Measurements from ENCODE around the gene WNT11. TPM values are rescaled to one million over a fixed set of nuclear protein-coding genes. Genes with fewer than 3 reads are reported as not detected.

The WNT11 gene
- total RNA-seq, 1 experiment from 2014 or later: not detected

DNA sequence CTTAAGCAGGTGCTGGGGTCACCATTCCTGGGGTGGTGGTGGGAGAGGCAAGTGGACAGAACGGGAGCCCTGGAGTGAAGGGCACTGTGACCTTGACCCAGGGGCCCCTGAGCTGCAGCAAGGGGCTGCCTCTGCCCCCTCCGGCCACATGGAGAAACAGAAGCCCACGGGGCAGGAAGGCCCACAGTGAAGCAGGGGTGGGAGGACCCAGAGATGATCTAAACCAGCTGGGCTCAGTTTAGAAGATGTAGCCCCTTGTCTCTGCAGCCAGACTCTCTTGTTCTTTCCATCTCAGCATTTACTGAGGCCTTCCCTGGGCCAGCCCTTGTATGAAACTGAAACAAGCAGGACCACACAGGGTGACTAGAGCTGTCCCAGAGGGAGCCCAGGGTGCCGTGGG is 30.5 kb downstream of the WNT11 start:
- BruUV-seq (replicated peaks): no TSS peak
- no peak overlapping the region for H3K27ac Mint-ChIP-seq (ENCODE audit: low read depth, unreplicated experiment)
- intact Hi-C loops (cut with micrococcal nuclease): no loop called here
- no peaks in the 10 kb centered on the region for H3K27me3 Mint-ChIP-seq (ENCODE audit: insufficient read depth, unreplicated experiment)
- no peak overlapping the region for H3K4me3 Mint-ChIP-seq (ENCODE audit: unreplicated experiment)
- H3K9me3 Mint-ChIP-seq (ENCODE audit: unreplicated experiment): no peaks in the 10 kb centered on the region
- TF ChIP-seq, protein P1, sequence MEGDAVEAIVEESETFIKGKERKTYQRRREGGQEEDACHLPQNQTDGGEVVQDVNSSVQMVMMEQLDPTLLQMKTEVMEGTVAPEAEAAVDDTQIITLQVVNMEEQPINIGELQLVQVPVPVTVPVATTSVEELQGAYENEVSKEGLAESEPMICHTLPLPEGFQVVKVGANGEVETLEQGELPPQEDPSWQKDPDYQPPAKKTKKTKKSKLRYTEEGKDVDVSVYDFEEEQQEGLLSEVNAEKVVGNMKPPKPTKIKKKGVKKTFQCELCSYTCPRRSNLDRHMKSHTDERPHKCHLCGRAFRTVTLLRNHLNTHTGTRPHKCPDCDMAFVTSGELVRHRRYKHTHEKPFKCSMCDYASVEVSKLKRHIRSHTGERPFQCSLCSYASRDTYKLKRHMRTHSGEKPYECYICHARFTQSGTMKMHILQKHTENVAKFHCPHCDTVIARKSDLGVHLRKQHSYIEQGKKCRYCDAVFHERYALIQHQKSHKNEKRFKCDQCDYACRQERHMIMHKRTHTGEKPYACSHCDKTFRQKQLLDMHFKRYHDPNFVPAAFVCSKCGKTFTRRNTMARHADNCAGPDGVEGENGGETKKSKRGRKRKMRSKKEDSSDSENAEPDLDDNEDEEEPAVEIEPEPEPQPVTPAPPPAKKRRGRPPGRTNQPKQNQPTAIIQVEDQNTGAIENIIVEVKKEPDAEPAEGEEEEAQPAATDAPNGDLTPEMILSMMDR (IDR thresholded peaks at IDR 0.05; ENCODE audit: unreplicated experiment): no peak
- H3K4me1 Mint-ChIP-seq (ENCODE audit: insufficient read depth, unreplicated experiment): no peaks in the 10 kb centered on the region
- ChIA-PET POLR2A (no interaction called here), CTCF (no interaction called here)
- no peaks in the 10 kb centered on the region for H3K36me3 Mint-ChIP-seq (ENCODE audit: insufficient read depth, unreplicated experiment)
- no peak for DNase-seq (ENCODE audit: unreplicated experiment)

DNA sequence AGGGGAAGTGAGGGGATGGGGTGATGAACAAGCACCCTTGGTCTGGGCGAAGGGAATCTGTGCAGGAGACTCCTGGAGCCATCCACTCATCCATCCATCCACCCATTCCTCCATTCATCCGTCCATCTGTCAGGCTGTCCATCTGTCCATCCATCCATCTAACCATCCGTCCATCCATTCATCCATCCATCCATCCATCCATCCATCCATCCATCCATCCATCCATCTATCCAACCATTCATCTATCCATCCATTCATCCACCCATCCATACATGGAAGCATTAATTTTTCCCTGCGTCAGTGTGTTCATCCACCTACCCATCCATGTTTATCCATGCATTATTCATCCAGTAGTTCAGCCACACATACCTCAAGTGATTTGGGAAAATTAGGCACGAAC is 32.0 kb downstream of the WNT11 start:
- no peaks in the 10 kb centered on the region for H3K27me3 Mint-ChIP-seq (ENCODE audit: insufficient read depth, unreplicated experiment)
- no peak overlapping the region for H3K27ac Mint-ChIP-seq (ENCODE audit: low read depth, unreplicated experiment)
- intact Hi-C loops (cut with micrococcal nuclease): no loop called here
- BruUV-seq (replicated peaks): no TSS peak
- H3K9me3 Mint-ChIP-seq (ENCODE audit: unreplicated experiment): no peaks in the 10 kb centered on the region
- TF ChIP-seq, protein P1 (IDR thresholded peaks at IDR 0.05; ENCODE audit: unreplicated experiment): no peak
- no peaks in the 10 kb centered on the region for H3K36me3 Mint-ChIP-seq (ENCODE audit: insufficient read depth, unreplicated experiment)
- ChIA-PET POLR2A (no interaction called here), CTCF (no interaction called here)
- no peak for DNase-seq (ENCODE audit: unreplicated experiment)
- H3K4me1 Mint-ChIP-seq (ENCODE audit: insufficient read depth, unreplicated experiment): no peaks in the 10 kb centered on the region
- H3K4me3 Mint-ChIP-seq (ENCODE audit: unreplicated experiment): no peak overlapping the region

DNA sequence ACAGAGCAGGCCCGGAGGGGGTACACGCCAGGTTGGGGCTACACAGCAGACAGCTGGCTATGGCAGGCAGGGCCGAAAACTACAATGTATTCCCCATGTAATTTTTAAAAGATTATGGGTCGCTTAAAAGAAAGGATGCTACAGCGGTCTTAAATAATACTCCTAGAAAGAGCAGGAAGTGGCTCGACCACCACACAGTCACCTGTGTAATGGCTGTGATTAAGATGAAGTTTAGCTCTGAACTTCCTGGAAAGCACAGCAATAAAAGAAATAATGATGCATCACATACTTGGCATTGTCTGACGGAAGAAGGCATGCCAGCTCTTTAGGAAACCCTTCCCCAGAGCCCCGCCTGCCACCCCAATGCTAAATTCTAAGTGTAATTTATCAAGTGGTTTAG is 32.6 kb downstream of the WNT11 start:
- no peaks in the 10 kb centered on the region for H3K9me3 Mint-ChIP-seq (ENCODE audit: unreplicated experiment)
- POLR2A ChIA-PET: no interaction called here
- TF ChIP-seq, protein P1 (IDR thresholded peaks at IDR 0.05; ENCODE audit: unreplicated experiment): no peak
- H3K4me3 Mint-ChIP-seq (ENCODE audit: unreplicated experiment): no peak overlapping the region
- CTCF ChIA-PET: interaction anchor here (0.6 kb wide), 1 partner anchor 14 kb away, joined by 3 read pairs; no protein-coding TSS in a partner anchor
- H3K36me3 Mint-ChIP-seq (ENCODE audit: insufficient read depth, unreplicated experiment): no peaks in the 10 kb centered on the region
- DNase-seq (ENCODE audit: unreplicated experiment): no peak
- no peaks in the 10 kb centered on the region for H3K4me1 Mint-ChIP-seq (ENCODE audit: insufficient read depth, unreplicated experiment)
- H3K27ac Mint-ChIP-seq (ENCODE audit: low read depth, unreplicated experiment): no peak overlapping the region
- BruUV-seq (replicated peaks): no TSS peak
- intact Hi-C loops (cut with micrococcal nuclease): no loop called here
- peaks cover under 1% of the 10 kb centered on the region for H3K27me3 Mint-ChIP-seq (ENCODE audit: insufficient read depth, unreplicated experiment)

DNA sequence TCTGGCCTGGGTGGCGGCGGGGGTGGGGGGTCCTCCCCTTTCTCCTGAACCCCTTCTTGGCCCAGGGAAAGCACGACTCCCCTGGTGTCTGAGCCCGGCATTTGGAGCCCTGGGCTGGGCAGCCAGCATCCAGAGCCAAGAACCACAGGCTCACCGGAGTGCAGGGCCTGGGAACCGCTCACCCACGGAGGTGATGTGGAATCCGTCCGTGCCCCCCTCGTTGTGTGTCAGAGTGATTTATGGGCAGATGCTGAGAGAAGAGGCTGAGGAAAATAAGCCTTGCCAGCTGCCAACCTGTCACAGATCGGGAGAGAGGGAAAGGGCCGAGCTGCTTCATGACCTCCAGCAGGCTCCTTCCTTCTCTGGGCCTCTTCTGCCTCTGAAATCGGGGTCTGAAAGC is 33.7 kb downstream of the WNT11 start:
- TF ChIP-seq, protein P1 (IDR thresholded peaks at IDR 0.05; ENCODE audit: unreplicated experiment): no peak
- POLR2A ChIA-PET: no interaction called here
- BruUV-seq (replicated peaks): no TSS peak
- peaks cover 9% of the 10 kb centered on the region for H3K27me3 Mint-ChIP-seq (ENCODE audit: insufficient read depth, unreplicated experiment)
- H3K27ac Mint-ChIP-seq (ENCODE audit: low read depth, unreplicated experiment): no peak overlapping the region
- H3K4me3 Mint-ChIP-seq (ENCODE audit: unreplicated experiment): no peak overlapping the region
- DNase-seq (ENCODE audit: unreplicated experiment): no peak
- CTCF ChIA-PET: interaction anchor here (0.6 kb wide), 1 partner anchor 12 kb away, joined by 3 read pairs; no protein-coding TSS in a partner anchor
- no peaks in the 10 kb centered on the region for H3K9me3 Mint-ChIP-seq (ENCODE audit: unreplicated experiment)
- H3K4me1 Mint-ChIP-seq (ENCODE audit: insufficient read depth, unreplicated experiment): no peaks in the 10 kb centered on the region
- no peaks in the 10 kb centered on the region for H3K36me3 Mint-ChIP-seq (ENCODE audit: insufficient read depth, unreplicated experiment)
- intact Hi-C loops (cut with micrococcal nuclease): no loop called here
